Measurements from ENCODE around the gene KIF1B.

The KIF1B gene

DNA sequence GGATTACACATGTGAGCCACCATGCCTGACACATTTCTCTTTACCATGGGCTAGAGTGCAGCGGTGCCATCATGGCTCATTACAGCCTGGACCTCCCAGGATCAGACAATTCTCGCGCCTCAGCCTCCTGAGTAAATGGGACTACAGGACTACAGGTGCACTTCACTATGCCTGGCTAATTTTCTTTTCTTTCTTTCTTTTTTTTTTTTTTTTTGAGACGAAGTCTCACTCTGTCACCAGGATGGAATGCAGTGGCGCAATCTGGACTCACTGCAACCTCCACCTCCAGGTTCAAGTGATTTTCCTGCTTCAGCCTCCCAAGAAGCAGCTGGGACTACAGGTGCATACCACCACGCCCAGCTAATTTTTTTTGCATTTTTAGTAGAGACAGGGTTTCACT, 14.8 kb upstream of the KIF1B start (continued):
- TF ChIP-seq, protein P1, sequence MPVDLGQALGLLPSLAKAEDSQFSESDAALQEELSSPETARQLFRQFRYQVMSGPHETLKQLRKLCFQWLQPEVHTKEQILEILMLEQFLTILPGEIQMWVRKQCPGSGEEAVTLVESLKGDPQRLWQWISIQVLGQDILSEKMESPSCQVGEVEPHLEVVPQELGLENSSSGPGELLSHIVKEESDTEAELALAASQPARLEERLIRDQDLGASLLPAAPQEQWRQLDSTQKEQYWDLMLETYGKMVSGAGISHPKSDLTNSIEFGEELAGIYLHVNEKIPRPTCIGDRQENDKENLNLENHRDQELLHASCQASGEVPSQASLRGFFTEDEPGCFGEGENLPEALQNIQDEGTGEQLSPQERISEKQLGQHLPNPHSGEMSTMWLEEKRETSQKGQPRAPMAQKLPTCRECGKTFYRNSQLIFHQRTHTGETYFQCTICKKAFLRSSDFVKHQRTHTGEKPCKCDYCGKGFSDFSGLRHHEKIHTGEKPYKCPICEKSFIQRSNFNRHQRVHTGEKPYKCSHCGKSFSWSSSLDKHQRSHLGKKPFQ (tag by site-specific recombination; IDR thresholded peaks at IDR 0.05), result no peak
- TF ChIP-seq, protein P2, sequence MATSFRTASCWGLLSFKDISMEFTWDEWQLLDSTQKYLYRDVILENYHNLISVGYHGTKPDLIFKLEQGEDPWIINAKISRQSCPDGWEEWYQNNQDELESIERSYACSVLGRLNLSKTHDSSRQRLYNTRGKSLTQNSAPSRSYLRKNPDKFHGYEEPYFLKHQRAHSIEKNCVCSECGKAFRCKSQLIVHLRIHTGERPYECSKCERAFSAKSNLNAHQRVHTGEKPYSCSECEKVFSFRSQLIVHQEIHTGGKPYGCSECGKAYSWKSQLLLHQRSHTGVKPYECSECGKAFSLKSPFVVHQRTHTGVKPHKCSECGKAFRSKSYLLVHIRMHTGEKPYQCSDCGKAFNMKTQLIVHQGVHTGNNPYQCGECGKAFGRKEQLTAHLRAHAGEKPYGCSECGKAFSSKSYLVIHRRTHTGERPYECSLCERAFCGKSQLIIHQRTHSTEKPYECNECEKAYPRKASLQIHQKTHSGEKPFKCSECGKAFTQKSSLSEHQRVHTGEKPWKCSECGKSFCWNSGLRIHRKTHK (tag by site-specific recombination; IDR thresholded peaks at IDR 0.05), result no peak
- TF ChIP-seq TRIM28 (IDR thresholded peaks at IDR 0.05; ENCODE audit: borderline replicate concordance, low read length), result no peak
- TF ChIP-seq KLF16 (tag by site-specific recombination; IDR thresholded peaks at IDR 0.05), result no peak

DNA sequence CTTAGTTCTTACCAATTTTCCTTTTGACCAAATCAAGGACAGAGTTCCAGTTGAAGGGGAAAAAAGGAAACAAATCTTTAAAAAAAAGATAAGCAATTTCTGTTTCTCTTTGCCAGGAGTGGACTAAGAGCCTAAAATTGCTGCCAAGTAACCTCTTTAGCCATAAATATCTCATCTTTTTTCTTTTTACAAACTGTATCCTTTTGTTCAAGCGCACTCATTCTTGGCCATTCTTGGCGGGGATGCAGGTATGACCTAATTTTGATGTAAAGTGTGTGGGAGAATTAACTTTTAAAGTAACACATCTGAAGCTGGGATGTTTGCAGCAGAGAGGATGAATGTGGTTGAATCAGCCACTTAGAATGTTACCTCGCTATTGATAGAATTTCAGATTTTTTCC, 13.4 kb upstream of the KIF1B start:
- TF ChIP-seq, protein P3, sequence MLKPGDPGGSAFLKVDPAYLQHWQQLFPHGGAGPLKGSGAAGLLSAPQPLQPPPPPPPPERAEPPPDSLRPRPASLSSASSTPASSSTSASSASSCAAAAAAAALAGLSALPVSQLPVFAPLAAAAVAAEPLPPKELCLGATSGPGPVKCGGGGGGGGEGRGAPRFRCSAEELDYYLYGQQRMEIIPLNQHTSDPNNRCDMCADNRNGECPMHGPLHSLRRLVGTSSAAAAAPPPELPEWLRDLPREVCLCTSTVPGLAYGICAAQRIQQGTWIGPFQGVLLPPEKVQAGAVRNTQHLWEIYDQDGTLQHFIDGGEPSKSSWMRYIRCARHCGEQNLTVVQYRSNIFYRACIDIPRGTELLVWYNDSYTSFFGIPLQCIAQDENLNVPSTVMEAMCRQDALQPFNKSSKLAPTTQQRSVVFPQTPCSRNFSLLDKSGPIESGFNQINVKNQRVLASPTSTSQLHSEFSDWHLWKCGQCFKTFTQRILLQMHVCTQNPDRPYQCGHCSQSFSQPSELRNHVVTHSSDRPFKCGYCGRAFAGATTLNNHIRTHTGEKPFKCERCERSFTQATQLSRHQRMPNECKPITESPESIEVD (tag by site-specific recombination; IDR thresholded peaks at IDR 0.05), result 0 out of 2 replicates have a peak, but pooled peaks have one; percentile 30
- TF ChIP-seq ZNF10 (tag by site-specific recombination; IDR thresholded peaks at IDR 0.05), result no peak
- H3K9me3 ChIP-seq (ENCODE audit: control insufficient read depth, insufficient read depth, low read depth, low read length), result no peaks in the 10 kb centered on the region
- ChIA-PET CTCF (interaction anchor here (1.3 kb wide), 1 partner anchor 13 kb away, joined by 3 read pairs; no protein-coding TSS in a partner anchor), POLR2A (interaction anchor here (0.7 kb wide), 1 partner anchor 211 kb away, joined by 6 read pairs; no protein-coding TSS in a partner anchor)
- H3K4me1 ChIP-seq (ENCODE audit: control insufficient read depth, insufficient read depth, low read length), result no peaks in the 10 kb centered on the region
- H3K4me3 ChIP-seq (ENCODE audit: low read depth, low read length), result no peak overlapping the region
- H3K36me3 ChIP-seq (ENCODE audit: control insufficient read depth in 2 of 2, insufficient read depth in 1 of 2, low read length in 2 of 2), result no peaks in the 10 kb centered on the region
- no peak overlapping the region for H3K27ac ChIP-seq (ENCODE audit: extremely low read depth, low read depth, low read length)

DNA sequence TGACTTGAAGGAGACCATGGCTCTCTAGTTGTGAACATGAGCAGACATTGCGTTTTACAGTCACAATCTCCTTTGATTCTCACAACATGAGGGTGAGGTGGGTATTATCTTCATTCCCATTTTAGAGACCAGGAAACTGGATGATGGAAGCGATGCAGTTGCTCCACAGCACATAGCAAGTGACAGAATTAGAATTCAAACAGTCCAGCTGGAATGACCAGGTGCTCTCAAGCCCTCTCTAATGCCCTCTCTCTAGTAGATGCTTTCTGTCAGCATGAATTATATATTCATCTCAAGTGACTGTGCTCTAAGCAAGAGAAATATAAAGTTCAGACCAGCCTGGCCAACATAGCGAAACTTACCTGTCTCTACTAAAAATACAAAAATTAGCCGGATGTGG, 9.8 kb upstream of the KIF1B start:
- Histone ChIP-seq H3K4me1 (ENCODE audit: control insufficient read depth, insufficient read depth, low read length) (no peaks in the 10 kb centered on the region), H3K4me3 (ENCODE audit: low read depth, low read length) (no peak overlapping the region), H3K27ac (ENCODE audit: extremely low read depth, low read depth, low read length) (no peak overlapping the region), H3K9me3 (ENCODE audit: control insufficient read depth, insufficient read depth, low read depth, low read length) (no peaks in the 10 kb centered on the region), H3K36me3 (ENCODE audit: control insufficient read depth in 2 of 2, insufficient read depth in 1 of 2, low read length in 2 of 2) (no peaks in the 10 kb centered on the region)
- CTCF ChIA-PET, result interaction anchor here (2.7 kb wide), 1 partner anchor 9 kb away, joined by 16 read pairs; the partner anchor contains the start of gene KIF1B
- POLR2A ChIA-PET, result interaction anchor here (1.5 kb wide), 1 partner anchor 9 kb away, joined by 4 read pairs; the partner anchor contains the start of gene KIF1B
- no peak for TF ChIP-seq ZNF621 (tag by site-specific recombination; IDR thresholded peaks at IDR 0.05)
- TF ChIP-seq ZNF202 (tag by site-specific recombination; IDR thresholded peaks at IDR 0.05; ENCODE audit: borderline replicate concordance), result no peak
- TF ChIP-seq ZNF37A (tag by site-specific recombination; IDR thresholded peaks at IDR 0.05), result no peak
- no peak for TF ChIP-seq ZEB2 (tag by site-specific recombination; IDR thresholded peaks at IDR 0.05)
- TF ChIP-seq, protein P4, sequence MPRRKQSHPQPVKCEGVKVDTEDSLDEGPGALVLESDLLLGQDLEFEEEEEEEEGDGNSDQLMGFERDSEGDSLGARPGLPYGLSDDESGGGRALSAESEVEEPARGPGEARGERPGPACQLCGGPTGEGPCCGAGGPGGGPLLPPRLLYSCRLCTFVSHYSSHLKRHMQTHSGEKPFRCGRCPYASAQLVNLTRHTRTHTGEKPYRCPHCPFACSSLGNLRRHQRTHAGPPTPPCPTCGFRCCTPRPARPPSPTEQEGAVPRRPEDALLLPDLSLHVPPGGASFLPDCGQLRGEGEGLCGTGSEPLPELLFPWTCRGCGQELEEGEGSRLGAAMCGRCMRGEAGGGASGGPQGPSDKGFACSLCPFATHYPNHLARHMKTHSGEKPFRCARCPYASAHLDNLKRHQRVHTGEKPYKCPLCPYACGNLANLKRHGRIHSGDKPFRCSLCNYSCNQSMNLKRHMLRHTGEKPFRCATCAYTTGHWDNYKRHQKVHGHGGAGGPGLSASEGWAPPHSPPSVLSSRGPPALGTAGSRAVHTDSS (tag by site-specific recombination; IDR thresholded peaks at IDR 0.05), result no peak
- TF ChIP-seq KLF1 (tag by site-specific recombination; IDR thresholded peaks at IDR 0.05), result no peak
- TF ChIP-seq KLF8 (tag by site-specific recombination; IDR thresholded peaks at IDR 0.05), result no peak
- TF ChIP-seq, protein P5, sequence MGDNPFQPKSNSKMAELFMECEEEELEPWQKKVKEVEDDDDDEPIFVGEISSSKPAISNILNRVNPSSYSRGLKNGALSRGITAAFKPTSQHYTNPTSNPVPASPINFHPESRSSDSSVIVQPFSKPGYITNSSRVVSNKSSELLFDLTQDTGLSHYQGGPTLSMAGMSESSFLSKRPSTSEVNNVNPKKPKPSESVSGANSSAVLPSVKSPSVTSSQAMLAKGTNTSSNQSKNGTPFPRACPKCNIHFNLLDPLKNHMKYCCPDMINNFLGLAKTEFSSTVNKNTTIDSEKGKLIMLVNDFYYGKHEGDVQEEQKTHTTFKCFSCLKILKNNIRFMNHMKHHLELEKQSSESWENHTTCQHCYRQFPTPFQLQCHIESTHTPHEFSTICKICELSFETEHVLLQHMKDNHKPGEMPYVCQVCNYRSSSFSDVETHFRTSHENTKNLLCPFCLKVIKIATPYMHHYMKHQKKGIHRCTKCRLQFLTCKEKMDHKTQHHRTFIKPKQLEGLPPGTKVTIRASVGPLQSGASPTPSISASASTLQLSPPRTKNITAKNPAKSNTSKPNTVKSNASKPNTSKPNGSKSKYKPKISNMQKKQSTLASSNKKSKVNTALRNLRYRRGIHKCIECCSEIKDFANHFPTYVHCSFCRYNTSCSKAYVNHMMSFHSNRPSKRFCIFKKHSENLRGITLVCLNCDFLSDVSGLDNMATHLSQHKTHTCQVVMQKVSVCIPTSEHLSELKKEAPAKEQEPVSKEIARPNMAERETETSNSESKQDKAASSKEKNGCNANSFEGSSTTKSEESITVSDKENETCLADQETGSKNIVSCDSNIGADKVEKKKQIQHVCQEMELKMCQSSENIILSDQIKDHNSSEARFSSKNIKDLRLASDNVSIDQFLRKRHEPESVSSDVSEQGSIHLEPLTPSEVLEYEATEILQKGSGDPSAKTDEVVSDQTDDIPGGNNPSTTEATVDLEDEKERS (tag by site-specific recombination; IDR thresholded peaks at IDR 0.05), result no peak
- TF ChIP-seq, protein P6, sequence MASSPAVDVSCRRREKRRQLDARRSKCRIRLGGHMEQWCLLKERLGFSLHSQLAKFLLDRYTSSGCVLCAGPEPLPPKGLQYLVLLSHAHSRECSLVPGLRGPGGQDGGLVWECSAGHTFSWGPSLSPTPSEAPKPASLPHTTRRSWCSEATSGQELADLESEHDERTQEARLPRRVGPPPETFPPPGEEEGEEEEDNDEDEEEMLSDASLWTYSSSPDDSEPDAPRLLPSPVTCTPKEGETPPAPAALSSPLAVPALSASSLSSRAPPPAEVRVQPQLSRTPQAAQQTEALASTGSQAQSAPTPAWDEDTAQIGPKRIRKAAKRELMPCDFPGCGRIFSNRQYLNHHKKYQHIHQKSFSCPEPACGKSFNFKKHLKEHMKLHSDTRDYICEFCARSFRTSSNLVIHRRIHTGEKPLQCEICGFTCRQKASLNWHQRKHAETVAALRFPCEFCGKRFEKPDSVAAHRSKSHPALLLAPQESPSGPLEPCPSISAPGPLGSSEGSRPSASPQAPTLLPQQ (tag by site-specific recombination; IDR thresholded peaks at IDR 0.05), result no peak
- TF ChIP-seq, protein P7, sequence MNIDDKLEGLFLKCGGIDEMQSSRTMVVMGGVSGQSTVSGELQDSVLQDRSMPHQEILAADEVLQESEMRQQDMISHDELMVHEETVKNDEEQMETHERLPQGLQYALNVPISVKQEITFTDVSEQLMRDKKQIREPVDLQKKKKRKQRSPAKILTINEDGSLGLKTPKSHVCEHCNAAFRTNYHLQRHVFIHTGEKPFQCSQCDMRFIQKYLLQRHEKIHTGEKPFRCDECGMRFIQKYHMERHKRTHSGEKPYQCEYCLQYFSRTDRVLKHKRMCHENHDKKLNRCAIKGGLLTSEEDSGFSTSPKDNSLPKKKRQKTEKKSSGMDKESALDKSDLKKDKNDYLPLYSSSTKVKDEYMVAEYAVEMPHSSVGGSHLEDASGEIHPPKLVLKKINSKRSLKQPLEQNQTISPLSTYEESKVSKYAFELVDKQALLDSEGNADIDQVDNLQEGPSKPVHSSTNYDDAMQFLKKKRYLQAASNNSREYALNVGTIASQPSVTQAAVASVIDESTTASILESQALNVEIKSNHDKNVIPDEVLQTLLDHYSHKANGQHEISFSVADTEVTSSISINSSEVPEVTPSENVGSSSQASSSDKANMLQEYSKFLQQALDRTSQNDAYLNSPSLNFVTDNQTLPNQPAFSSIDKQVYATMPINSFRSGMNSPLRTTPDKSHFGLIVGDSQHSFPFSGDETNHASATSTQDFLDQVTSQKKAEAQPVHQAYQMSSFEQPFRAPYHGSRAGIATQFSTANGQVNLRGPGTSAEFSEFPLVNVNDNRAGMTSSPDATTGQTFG (tag by site-specific recombination; IDR thresholded peaks at IDR 0.05; ENCODE audit: borderline replicate concordance), result no peak
- TF ChIP-seq, protein P8, sequence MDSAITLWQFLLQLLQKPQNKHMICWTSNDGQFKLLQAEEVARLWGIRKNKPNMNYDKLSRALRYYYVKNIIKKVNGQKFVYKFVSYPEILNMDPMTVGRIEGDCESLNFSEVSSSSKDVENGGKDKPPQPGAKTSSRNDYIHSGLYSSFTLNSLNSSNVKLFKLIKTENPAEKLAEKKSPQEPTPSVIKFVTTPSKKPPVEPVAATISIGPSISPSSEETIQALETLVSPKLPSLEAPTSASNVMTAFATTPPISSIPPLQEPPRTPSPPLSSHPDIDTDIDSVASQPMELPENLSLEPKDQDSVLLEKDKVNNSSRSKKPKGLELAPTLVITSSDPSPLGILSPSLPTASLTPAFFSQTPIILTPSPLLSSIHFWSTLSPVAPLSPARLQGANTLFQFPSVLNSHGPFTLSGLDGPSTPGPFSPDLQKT (IDR thresholded peaks at IDR 0.05; ENCODE audit: borderline replicate concordance, low read depth, low read length), result no peak
